Activated B cell treated with CpG ODN at 0.5 μM for 24 hours (primary cell): ENCODE measurements around the gene ATG4C. TPM values are rescaled to one million over a fixed set of nuclear protein-coding genes. Genes with fewer than 3 reads are reported as not detected.
"Not testable (repeated sequence)": the region's sequence is repeated elsewhere in the genome, so short reads cannot be mapped to it uniquely, and the experiment has no call there.

ENCODE experiments used
- ATAC-seq: fragments of 200-7000 bp; cut with Tn5 transposase; one replicate; pipeline ENCODE4 v1.10.0; 2021; ENCODE audit warnings: low read depth, mild to moderate bottlenecking, moderate library complexity
- CTCF ChIA-PET: fragments of 350-600 bp; sonication (Branson Sonifier 250); formaldehyde crosslinking; loops from one replicate; lab custom pipeline; 2021; ENCODE audit warnings: antibody characterized with exemption; lab: Charles Lee
- POLR2A ChIA-PET: fragments of 350-600 bp; sonication (Branson Sonifier 250); formaldehyde crosslinking; loops from one replicate; lab custom pipeline; 2021; ENCODE audit warnings: antibody characterized with exemption; lab: Charles Lee
- DNase-seq: peaks from one replicate; pipeline ENCODE4 v3.0.0; 2022
- H3K27ac Mint-ChIP-seq: one replicate; pipeline ENCODE4 v1.8.0; 2020; ENCODE audit warnings: mixed read lengths
- H3K27me3 Mint-ChIP-seq: one replicate; pipeline ENCODE4 v1.8.0; 2021; ENCODE audit warnings: mixed read lengths
- H3K36me3 Mint-ChIP-seq: one replicate; pipeline ENCODE4 v1.8.0; 2021; ENCODE audit warnings: low read depth, mixed read lengths
- H3K4me1 Mint-ChIP-seq: one replicate; pipeline ENCODE4 v1.8.0; 2021; ENCODE audit warnings: mixed read lengths
- H3K4me3 Mint-ChIP-seq: one replicate; pipeline ENCODE4 v1.8.0; 2020; ENCODE audit warnings: mild to moderate bottlenecking, mixed read lengths
- H3K9me3 Mint-ChIP-seq: one replicate; pipeline ENCODE4 v1.8.0; 2020; ENCODE audit warnings: mixed read lengths
- intact Hi-C: fragments of 100-400 bp; cut with micrococcal nuclease; formaldehyde crosslinking; loops from one replicate; pipeline ENCODE4 v1.15.1; 2024
- total RNA-seq: library from RNA; stranded (reverse); gene quantifications from 2 replicates; pipeline ENCODE4 v1.2.3, GENCODE V29; 2022
- TF ChIP-seq, protein P1 (sequence below): fragments of 200-600 bp; IDR thresholded peaks from one replicate; pipeline ENCODE4 v1.8.0; 2022; ENCODE audit warnings: antibody characterized with exemption, mild to moderate bottlenecking

The ATG4C gene
- total RNA-seq, 1 donor from 2014 or later: 28.4 TPM

GRCh38 chr1:62826901-62827300 is 43.0 kb downstream of the ATG4C start:
- TF ChIP-seq, protein P1, sequence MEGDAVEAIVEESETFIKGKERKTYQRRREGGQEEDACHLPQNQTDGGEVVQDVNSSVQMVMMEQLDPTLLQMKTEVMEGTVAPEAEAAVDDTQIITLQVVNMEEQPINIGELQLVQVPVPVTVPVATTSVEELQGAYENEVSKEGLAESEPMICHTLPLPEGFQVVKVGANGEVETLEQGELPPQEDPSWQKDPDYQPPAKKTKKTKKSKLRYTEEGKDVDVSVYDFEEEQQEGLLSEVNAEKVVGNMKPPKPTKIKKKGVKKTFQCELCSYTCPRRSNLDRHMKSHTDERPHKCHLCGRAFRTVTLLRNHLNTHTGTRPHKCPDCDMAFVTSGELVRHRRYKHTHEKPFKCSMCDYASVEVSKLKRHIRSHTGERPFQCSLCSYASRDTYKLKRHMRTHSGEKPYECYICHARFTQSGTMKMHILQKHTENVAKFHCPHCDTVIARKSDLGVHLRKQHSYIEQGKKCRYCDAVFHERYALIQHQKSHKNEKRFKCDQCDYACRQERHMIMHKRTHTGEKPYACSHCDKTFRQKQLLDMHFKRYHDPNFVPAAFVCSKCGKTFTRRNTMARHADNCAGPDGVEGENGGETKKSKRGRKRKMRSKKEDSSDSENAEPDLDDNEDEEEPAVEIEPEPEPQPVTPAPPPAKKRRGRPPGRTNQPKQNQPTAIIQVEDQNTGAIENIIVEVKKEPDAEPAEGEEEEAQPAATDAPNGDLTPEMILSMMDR: no peak
- DNase-seq (no peak), ATAC-seq (no peak)
- Mint-ChIP-seq H3K27ac (no peak overlapping the region), H3K27me3 (no peaks in the 10 kb centered on the region), H3K4me3 (no peak overlapping the region), H3K9me3 (peaks cover 3% of the 10 kb centered on the region), H3K4me1 (peaks cover 4% of the 10 kb centered on the region), H3K36me3 (peaks cover 53% of the 10 kb centered on the region)
- ChIA-PET POLR2A (interaction anchor here (1.3 kb wide), 1 partner anchor 26 kb away, joined by 3 read pairs; no protein-coding TSS in a partner anchor), CTCF (no interaction called here)
- intact Hi-C loops: no loop called here

DNA sequence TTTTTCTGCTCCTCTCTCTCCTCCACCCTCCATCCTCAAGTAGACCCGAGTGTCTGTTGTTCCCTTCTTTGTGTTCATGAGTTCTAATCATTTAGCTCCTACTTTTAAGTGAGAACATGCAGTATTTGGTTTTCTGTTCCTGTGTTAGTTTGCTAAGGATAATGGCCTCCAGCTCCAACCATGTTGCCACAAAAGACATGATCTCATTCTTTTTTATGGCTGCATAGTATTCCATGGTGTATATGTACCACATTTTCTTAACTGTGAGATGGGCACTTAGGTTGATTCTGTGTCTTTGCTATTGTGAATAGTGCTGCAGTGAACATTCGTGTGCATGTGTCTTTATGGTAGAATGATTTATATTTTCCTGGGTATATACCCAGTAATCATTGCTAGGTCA is 43.9 kb downstream of the ATG4C start:
- POLR2A ChIA-PET: interaction anchor here (1.3 kb wide), 1 partner anchor 27 kb away, joined by 3 read pairs; no protein-coding TSS in a partner anchor
- H3K4me3 Mint-ChIP-seq, intact Hi-C loops, H3K9me3 Mint-ChIP-seq, H3K4me1 Mint-ChIP-seq, ATAC-seq, DNase-seq, H3K27me3 Mint-ChIP-seq, H3K27ac Mint-ChIP-seq: not testable (repeated sequence)
- peaks cover 57% of the 10 kb centered on the region for H3K36me3 Mint-ChIP-seq
- CTCF ChIA-PET: interaction anchor here (1.1 to 1.3 kb wide), 2 partner anchors 12 to 320 kb away, joined by 3 read pairs; no protein-coding TSS in a partner anchor

- H3K27ac Mint-ChIP-seq: no peak overlapping the region
- ChIA-PET CTCF (interaction anchor here (2.7 kb wide), 1 partner anchor 9 kb away, joined by 12 read pairs; no protein-coding TSS in a partner anchor), POLR2A (no interaction called here)
- peaks cover 3% of the 10 kb centered on the region for H3K4me1 Mint-ChIP-seq
- H3K9me3 Mint-ChIP-seq: peaks cover 3% of the 10 kb centered on the region
- DNase-seq: no peak
- H3K27me3 Mint-ChIP-seq: no peaks in the 10 kb centered on the region
- intact Hi-C loops: no loop called here
- ATAC-seq: no peak
- no peak overlapping the region for H3K4me3 Mint-ChIP-seq
- H3K36me3 Mint-ChIP-seq: peaks cover 48% of the 10 kb centered on the region
- TF ChIP-seq, protein P1: no peak
Measured at GRCh38 chr1:62832276-62832675, 48.3 kb downstream of the ATG4C start.

- H3K4me1 Mint-ChIP-seq: peaks cover 2% of the 10 kb centered on the region
- H3K27me3 Mint-ChIP-seq: no peaks in the 10 kb centered on the region
- POLR2A ChIA-PET: no interaction called here
- no peak overlapping the region for H3K4me3 Mint-ChIP-seq
- intact Hi-C loops: no loop called here
- H3K9me3 Mint-ChIP-seq: no peaks in the 10 kb centered on the region
- ATAC-seq (no peak), DNase-seq (no peak)
- TF ChIP-seq, protein P1: no peak
- CTCF ChIA-PET: interaction anchor here (2.7 kb wide), 1 partner anchor 8 kb away, joined by 12 read pairs; no protein-coding TSS in a partner anchor
- H3K27ac Mint-ChIP-seq: no peak overlapping the region
- H3K36me3 Mint-ChIP-seq: peaks cover 42% of the 10 kb centered on the region
Measured at GRCh38 chr1:62833529-62833928, 49.6 kb downstream of the ATG4C start.

DNA sequence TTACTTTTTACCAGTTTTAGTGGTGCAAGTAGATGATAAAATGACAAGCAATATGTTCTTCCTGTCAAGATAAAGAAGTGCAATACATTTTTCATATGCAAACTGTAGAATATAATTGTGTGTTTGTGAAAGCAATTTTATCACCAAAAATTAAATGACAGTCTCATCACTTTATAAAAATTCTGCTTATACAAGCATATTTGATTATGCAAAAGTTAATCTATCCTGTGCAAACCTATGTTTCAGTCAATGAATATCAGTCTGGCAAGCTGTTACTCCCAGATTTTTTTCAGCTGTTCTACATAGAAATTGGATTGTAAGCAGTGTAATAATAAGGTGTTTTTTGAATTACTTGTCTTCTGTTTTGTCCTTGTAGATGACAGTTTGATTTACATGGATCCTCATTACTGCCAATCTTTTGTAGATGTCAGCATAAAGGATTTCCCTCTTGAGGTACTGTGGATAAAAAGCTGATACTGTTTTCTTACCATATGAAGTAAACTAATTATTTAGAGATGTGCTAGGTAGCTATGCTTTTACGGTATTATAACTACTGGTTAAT is 50.5 kb downstream of the ATG4C start:
- CTCF ChIA-PET: interaction anchor here (1.0 kb wide), 1 partner anchor 9 kb away, joined by 3 read pairs; no protein-coding TSS in a partner anchor
- no peak for ATAC-seq
- H3K27ac Mint-ChIP-seq: no peak overlapping the region
- intact Hi-C loops: no loop called here
- H3K4me3 Mint-ChIP-seq: no peak overlapping the region
- TF ChIP-seq, protein P1: no peak
- POLR2A ChIA-PET: no interaction called here
- no peaks in the 10 kb centered on the region for H3K9me3 Mint-ChIP-seq
- no peak for DNase-seq
- H3K36me3 Mint-ChIP-seq: peaks cover 38% of the 10 kb centered on the region
- peaks cover 2% of the 10 kb centered on the region for H3K4me1 Mint-ChIP-seq
- H3K27me3 Mint-ChIP-seq: no peaks in the 10 kb centered on the region
